Prostate gland (tissue), 2 donors: ENCODE measurements around the gene SLC37A1. TPM values are rescaled to one million over a fixed set of nuclear protein-coding genes. Genes with fewer than 3 reads are reported as not detected.
A peak's percentile ranks its signal among the peaks of the same experiment; 100 is the strongest.

Experiments used
- DNase-seq: peaks from one replicate; pipeline ENCODE4 v3.0.0-alpha.2; 2019; ENCODE audit warnings: low spot score
- H3K27ac ChIP-seq, 2 donors: fragments of 200-600 bp; sonication (generic); 2 replicates each; pipeline ENCODE4 v1.5.1; 2017 to 2019
- H3K27me3 ChIP-seq: fragments of 200-600 bp; sonication (generic); replicated peaks from 2 replicates; pipeline ENCODE4 v1.5.1; 2019; ENCODE audit not compliant: insufficient read depth
- H3K36me3 ChIP-seq, 2 donors: fragments of 200-600 bp; sonication (generic); 1 replicate in 1 of 2; 2 replicates in 1 of 2; pipeline versions ENCODE4 v1.5.1 to v1.8.1; 2017 to 2019
- H3K4me1 ChIP-seq: fragments of 200-600 bp; sonication (generic); replicated peaks from 2 replicates; pipeline ENCODE4 v1.5.1; 2019
- H3K4me3 ChIP-seq, 2 donors: fragments of 200-600 bp; sonication (generic); 2 replicates each; pipeline ENCODE4 v1.5.1; 2017 to 2019
- H3K9me3 ChIP-seq: fragments of 200-600 bp; sonication (generic); 2 replicates; pipeline ENCODE4 v1.5.1; 2017
- CTCF ChIP-seq, 4 experiments: fragments of 200-600 bp in 2 of 4; fragments of 450-650 bp in 2 of 4; sonication (generic) in 2 of 4; IDR thresholded peaks; 1 replicate in 3 of 4; 2 replicates in 1 of 4; pipeline ENCODE4 v1.5.1; 2016 to 2019; ENCODE audit warnings: antibody characterized with exemption in 4 of 4, mild to moderate bottlenecking in 2 of 4, moderate library complexity in 2 of 4
- POLR2A ChIP-seq: fragments of 450-650 bp; IDR thresholded peaks from one replicate; pipeline ENCODE4 v1.6.1; 2016; ENCODE audit warnings: antibody characterized with exemption, mild to moderate bottlenecking
- POLR2AphosphoS5 ChIP-seq: sonication (generic); formaldehyde crosslinking; IDR thresholded peaks from one replicate; pipeline ENCODE4 v1.6.1; 2017; ENCODE audit warnings: antibody characterized with exemption
- WGBS: methylation state at CpG from one replicate; pipeline ENCODE4 v1.1.5; 2018; 5-methylcytosine and 5-hydroxymethylcytosine counted together
- intact Hi-C: fragments of 100-400 bp; cut with DNase I; formaldehyde crosslinking; loops from one replicate; pipeline ENCODE4 v1.14.2; 2022
- total RNA-seq, 2 donors: library from RNA; depleted of rRNA; stranded (reverse); fragments of >200 nt; gene quantifications; one replicate each; pipeline ENCODE4 v1.1.0, GENCODE V29; 2016

SLC37A1 gene
- total RNA-seq, 2 donors from 2014 or later = 44.2 to 49.6 TPM

GRCh38 chr21:42561762-42562650 lies 48.4 kb downstream of the SLC37A1 start:
- Histone ChIP-seq H3K4me1 (peaks cover 2% of the 10 kb centered on the region), H3K9me3 (no peaks in the 10 kb centered on the region), H3K36me3 (peaks cover 0 to 10% of the 10 kb centered on the region in 2 donors), H3K4me3 (no peak overlapping the region), H3K27ac (peak overlapping the region; percentile 45 to 63), H3K27me3 (no peaks in the 10 kb centered on the region)
- peak; percentile 71 for DNase-seq
- TF ChIP-seq CTCF (IDR thresholded peaks at IDR 0.05) = peak in 1 of 4 experiments; percentile 31
- peak; percentile 80 for TF ChIP-seq POLR2AphosphoS5
- TF ChIP-seq POLR2A = no peak
- WGBS = 60% methylated on average over 23 of the region's 23 CpGs
- intact Hi-C loops = loop anchor here (10.0 kb wide), 1 partner anchor 417 kb away; no protein-coding TSS in a partner anchor

GRCh38 chr21:42562816-42563215 lies 49.2 kb downstream of the SLC37A1 start:
- intact Hi-C loops = loop anchor here (10.0 kb wide), 1 partner anchor 418 kb away; no protein-coding TSS in a partner anchor
- no peaks in the 10 kb centered on the region for H3K27me3 ChIP-seq
- peaks cover 0 to 10% of the 10 kb centered on the region in 2 donors for H3K36me3 ChIP-seq
- 92% methylated on average over 8 of the region's 8 CpGs for whole genome bisulfite sequencing
- peak overlapping the region; percentile 30 to 63 for H3K27ac ChIP-seq
- TF ChIP-seq CTCF (IDR thresholded peaks at IDR 0.05) = no peak
- no peak for DNase-seq
- no peaks in the 10 kb centered on the region for H3K9me3 ChIP-seq
- peaks cover 2% of the 10 kb centered on the region for H3K4me1 ChIP-seq
- no peak overlapping the region for H3K4me3 ChIP-seq

GRCh38 chr21:42563261-42563660 lies 49.6 kb downstream of the SLC37A1 start:
- DNase-seq = no peak
- no peak for TF ChIP-seq POLR2AphosphoS5
- TF ChIP-seq POLR2A = no peak
- TF ChIP-seq CTCF (IDR thresholded peaks at IDR 0.05) = no peak
- intact Hi-C loops = loop anchor here (10.0 kb wide), 1 partner anchor 418 kb away; no protein-coding TSS in a partner anchor
- no peaks in the 10 kb centered on the region for H3K9me3 ChIP-seq
- H3K27ac ChIP-seq = peak overlapping the region in 1 of 2 donors; percentile 31
- H3K4me3 ChIP-seq = no peak overlapping the region
- peaks cover 1 to 10% of the 10 kb centered on the region in 2 donors for H3K36me3 ChIP-seq
- H3K4me1 ChIP-seq = peaks cover 2% of the 10 kb centered on the region
- 88% methylated on average over 10 of the region's 10 CpGs for WGBS
- no peaks in the 10 kb centered on the region for H3K27me3 ChIP-seq

- WGBS = 77% methylated on average over 14 of the region's 14 CpGs
- no peak for DNase-seq
- intact Hi-C loops = loop anchor here (10.0 kb wide), 1 partner anchor 419 kb away; no protein-coding TSS in a partner anchor
- TF ChIP-seq POLR2AphosphoS5 (no peak), POLR2A (no peak), CTCF (IDR thresholded peaks at IDR 0.05) (no peak)
- Histone ChIP-seq H3K27ac (peak overlapping the region in 1 of 2 donors; percentile 31), H3K4me1 (peaks cover 2% of the 10 kb centered on the region), H3K36me3 (peaks cover 6 to 10% of the 10 kb centered on the region in 2 donors), H3K27me3 (no peaks in the 10 kb centered on the region), H3K4me3 (no peak overlapping the region), H3K9me3 (no peaks in the 10 kb centered on the region)
These were observed 50.0 kb downstream of the SLC37A1 start for GRCh38 chr21:42563686-42564085.
